ENCODE results near the gene ATP6AP2. TPM values are rescaled to one million over a fixed set of nuclear protein-coding genes. Genes with fewer than 3 reads are reported as not detected.

ATP6AP2 gene
- total RNA-seq, 1 donor, result 132 TPM

Small RNAs within 50 kb of the gene (small RNA-seq; reads per million reads assigned to genes)
- gene RNU7-164P, result not detected

Other genes starting within 250 kb of the ATP6AP2 start
- gene MPC1L, start 42.5 kb downstream of the ATP6AP2 start, total RNA-seq, result not detected in 2 replicates
- gene CXorf38, start 66.6 kb downstream of the ATP6AP2 start, total RNA-seq, result 10.1 and 14.7 TPM in 2 replicates
- gene MED14, start 154.6 kb downstream of the ATP6AP2 start, total RNA-seq, result 34.7 and 37.1 TPM in 2 replicates

Measured in osteoblast (primary cell).